ENCODE data around the gene SH3BP1.

DNA sequence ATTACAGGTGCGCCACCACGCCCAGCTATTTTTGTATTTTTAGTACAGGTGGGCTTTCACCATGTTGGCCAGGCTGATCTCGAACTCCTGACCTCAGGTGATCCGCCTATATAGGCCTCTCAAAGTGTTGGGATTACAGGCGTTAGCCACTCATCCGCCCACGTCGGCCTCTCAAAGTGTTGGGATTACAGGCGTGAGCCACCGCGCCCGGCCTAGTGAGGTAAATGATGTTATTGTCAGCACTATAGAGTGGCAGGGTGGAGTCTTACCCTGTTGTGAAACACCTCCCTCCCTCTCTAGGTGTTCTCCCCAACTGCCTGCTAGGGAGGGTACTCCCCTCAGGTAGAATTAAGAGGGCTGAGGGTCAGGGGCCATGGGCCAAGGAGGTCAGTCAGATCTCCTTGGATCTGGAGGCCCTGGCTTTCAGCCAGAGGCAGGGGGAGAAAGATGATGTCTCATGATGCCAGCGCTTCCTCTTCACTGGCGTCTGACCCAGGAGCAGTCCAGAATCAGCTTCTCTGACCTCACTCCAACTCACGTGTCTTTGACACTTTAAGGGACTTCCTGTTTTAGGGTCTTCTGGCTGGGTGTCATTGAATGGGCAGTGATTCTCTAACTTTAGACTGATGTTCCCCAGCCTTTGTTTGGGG lies 28.9 kb upstream of the SH3BP1 start:
- TF ChIP-seq GABPA (IDR thresholded peaks at IDR 0.05; ENCODE audit: borderline replicate concordance, insufficient read depth, low read length) = no peak
- TF ChIP-seq, protein P1, sequence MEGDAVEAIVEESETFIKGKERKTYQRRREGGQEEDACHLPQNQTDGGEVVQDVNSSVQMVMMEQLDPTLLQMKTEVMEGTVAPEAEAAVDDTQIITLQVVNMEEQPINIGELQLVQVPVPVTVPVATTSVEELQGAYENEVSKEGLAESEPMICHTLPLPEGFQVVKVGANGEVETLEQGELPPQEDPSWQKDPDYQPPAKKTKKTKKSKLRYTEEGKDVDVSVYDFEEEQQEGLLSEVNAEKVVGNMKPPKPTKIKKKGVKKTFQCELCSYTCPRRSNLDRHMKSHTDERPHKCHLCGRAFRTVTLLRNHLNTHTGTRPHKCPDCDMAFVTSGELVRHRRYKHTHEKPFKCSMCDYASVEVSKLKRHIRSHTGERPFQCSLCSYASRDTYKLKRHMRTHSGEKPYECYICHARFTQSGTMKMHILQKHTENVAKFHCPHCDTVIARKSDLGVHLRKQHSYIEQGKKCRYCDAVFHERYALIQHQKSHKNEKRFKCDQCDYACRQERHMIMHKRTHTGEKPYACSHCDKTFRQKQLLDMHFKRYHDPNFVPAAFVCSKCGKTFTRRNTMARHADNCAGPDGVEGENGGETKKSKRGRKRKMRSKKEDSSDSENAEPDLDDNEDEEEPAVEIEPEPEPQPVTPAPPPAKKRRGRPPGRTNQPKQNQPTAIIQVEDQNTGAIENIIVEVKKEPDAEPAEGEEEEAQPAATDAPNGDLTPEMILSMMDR (IDR thresholded peaks at IDR 0.05; ENCODE audit: control extremely low read depth in 1 of 3, insufficient read depth in 1 of 3, low read depth in 1 of 3, low read length in 3 of 3) = no peak
- TF ChIP-seq SUZ12 (IDR thresholded peaks at IDR 0.05; ENCODE audit: low read length) = no peak
- no peak for TF ChIP-seq CREB1 (IDR thresholded peaks at IDR 0.05)
- no peak for TF ChIP-seq POLR2A (IDR thresholded peaks at IDR 0.05; ENCODE audit: control extremely low read depth in 1 of 2, low read depth in 2 of 2, low read length in 2 of 2)
- no peak for TF ChIP-seq KDM1A (IDR thresholded peaks at IDR 0.05; ENCODE audit: borderline replicate concordance, low read length)
- TF ChIP-seq YY1 (IDR thresholded peaks at IDR 0.05; ENCODE audit: low read depth, low read length) = no peak
- no peak for TF ChIP-seq RAD21 (IDR thresholded peaks at IDR 0.05 in 1 of 2, conservative IDR thresholded peaks at IDR 0.05 in 1 of 2; ENCODE audit: low read depth in 2 of 2, low read length in 2 of 2)
- TF ChIP-seq EZH2 (IDR thresholded peaks at IDR 0.05; ENCODE audit: low read depth, low read length, severe bottlenecking) = no peak

All from H1 (cell line).